ENCODE results near the gene BMPER.

DNA sequence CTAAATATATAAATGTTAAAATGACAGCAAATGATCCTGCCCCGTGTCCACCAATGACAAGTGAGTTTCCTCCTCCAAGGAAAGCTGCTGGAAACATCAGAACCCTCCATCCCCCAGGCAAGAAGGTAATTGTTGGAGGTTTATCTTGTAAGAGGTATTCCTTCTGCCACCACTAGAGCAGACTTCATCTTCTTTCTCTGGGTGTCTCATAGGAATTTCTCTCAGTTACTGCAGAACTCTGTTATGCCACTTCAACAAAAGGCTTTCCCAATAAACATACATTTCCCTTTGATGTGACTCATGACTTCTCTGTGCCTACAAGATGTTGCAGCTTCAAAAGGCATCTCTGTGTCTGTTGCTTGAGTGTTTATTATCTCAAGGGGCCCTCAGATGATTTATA lies 279.1 kb downstream of the BMPER start:
- TF ChIP-seq, protein P1, sequence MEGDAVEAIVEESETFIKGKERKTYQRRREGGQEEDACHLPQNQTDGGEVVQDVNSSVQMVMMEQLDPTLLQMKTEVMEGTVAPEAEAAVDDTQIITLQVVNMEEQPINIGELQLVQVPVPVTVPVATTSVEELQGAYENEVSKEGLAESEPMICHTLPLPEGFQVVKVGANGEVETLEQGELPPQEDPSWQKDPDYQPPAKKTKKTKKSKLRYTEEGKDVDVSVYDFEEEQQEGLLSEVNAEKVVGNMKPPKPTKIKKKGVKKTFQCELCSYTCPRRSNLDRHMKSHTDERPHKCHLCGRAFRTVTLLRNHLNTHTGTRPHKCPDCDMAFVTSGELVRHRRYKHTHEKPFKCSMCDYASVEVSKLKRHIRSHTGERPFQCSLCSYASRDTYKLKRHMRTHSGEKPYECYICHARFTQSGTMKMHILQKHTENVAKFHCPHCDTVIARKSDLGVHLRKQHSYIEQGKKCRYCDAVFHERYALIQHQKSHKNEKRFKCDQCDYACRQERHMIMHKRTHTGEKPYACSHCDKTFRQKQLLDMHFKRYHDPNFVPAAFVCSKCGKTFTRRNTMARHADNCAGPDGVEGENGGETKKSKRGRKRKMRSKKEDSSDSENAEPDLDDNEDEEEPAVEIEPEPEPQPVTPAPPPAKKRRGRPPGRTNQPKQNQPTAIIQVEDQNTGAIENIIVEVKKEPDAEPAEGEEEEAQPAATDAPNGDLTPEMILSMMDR (IDR thresholded peaks at IDR 0.05) = no peak
- TF ChIP-seq POLR2A (IDR thresholded peaks at IDR 0.05) = no peak
- no peak for TF ChIP-seq POLR2AphosphoS5 (IDR thresholded peaks at IDR 0.05; ENCODE audit: insufficient read depth in 1 of 2, low read depth in 1 of 2)

All from vagina (tissue), 2 donors.